PC-3 (cell line): Measurements from ENCODE around the gene TUBAL3. TPM values are rescaled to one million over a fixed set of nuclear protein-coding genes. Genes with fewer than 3 reads are reported as not detected.

ENCODE experiments used
- ATAC-seq: fragments of 200-7000 bp; cut with Tn5 transposase; 2 replicates; pipeline ENCODE4 v1.9.1; 2020; ENCODE audit warnings: mild to moderate bottlenecking, moderate library complexity
- BruUV-seq: library from RNA; stranded (reverse); fragments of 400-500 nt; replicated peaks from 2 replicates; lab custom pipeline; 2021; lab: Mats Ljungman, UMichigan
- CTCF ChIA-PET: fragments of 300-600 bp; sonication (Branson Sonifier 250); formaldehyde crosslinking; loops from one replicate; lab custom pipeline; 2022; ENCODE audit warnings: antibody characterized with exemption; lab: Charles Lee
- POLR2A ChIA-PET: fragments of 300-600 bp; sonication (Branson Sonifier 250); formaldehyde crosslinking; loops from one replicate; lab custom pipeline; 2022; ENCODE audit warnings: antibody characterized with exemption; ENCODE audit not compliant: unreplicated experiment; lab: Charles Lee
- DNase-seq: peaks from one replicate; pipeline ENCODE4 v3.0.0-alpha.2; 2015
- H2AFZ ChIP-seq: fragments of 300-600 bp; sonication (generic); 2 replicates; pipeline ENCODE4 v1.6.0; 2016; ENCODE audit warnings: antibody characterized with exemption, low read length
- H3F3A ChIP-seq: fragments of 300-600 bp; sonication (generic); one replicate; pipeline ENCODE4 v1.6.0; 2017; ENCODE audit warnings: antibody characterized with exemption, low read length, control low read depth, mild to moderate bottlenecking; ENCODE audit not compliant: unreplicated experiment
- H3K27ac ChIP-seq: fragments of 300-600 bp; sonication (generic); 2 replicates; pipeline ENCODE4 v1.5.1; 2016; ENCODE audit warnings: mild to moderate bottlenecking, low read length
- H3K27me3 ChIP-seq: fragments of 300-600 bp; sonication (generic); 2 replicates; pipeline ENCODE4 v1.6.1; 2016; ENCODE audit warnings: low read length, mixed read lengths
- H3K36me3 ChIP-seq: fragments of 300-600 bp; sonication (generic); 2 replicates; pipeline ENCODE4 v1.6.1; 2016; ENCODE audit warnings: low read depth, mixed run types, low read length, mixed read lengths
- H3K4me1 ChIP-seq: fragments of 300-600 bp; sonication (generic); 2 replicates; pipeline ENCODE4 v1.5.1; 2016; ENCODE audit warnings: low read length; ENCODE audit not compliant: insufficient read depth
- H3K4me2 ChIP-seq: fragments of 300-600 bp; sonication (generic); 2 replicates; pipeline ENCODE4 v1.6.0; 2016; ENCODE audit warnings: low read length
- H3K4me3 ChIP-seq: fragments of 300-600 bp; sonication (generic); 2 replicates; pipeline ENCODE4 v1.5.1; 2016; ENCODE audit warnings: mild to moderate bottlenecking, low read length, mixed read lengths
- H3K79me2 ChIP-seq: fragments of 300-600 bp; sonication (generic); 2 replicates; pipeline ENCODE4 v1.6.1; 2017; ENCODE audit warnings: low read length, mixed read lengths
- H3K9ac ChIP-seq: fragments of 300-600 bp; sonication (generic); 2 replicates; pipeline ENCODE4 v1.6.0; 2016; ENCODE audit warnings: mild to moderate bottlenecking, low read length
- H3K9me2 ChIP-seq: fragments of 300-600 bp; sonication (generic); replicated peaks from 2 replicates; pipeline ENCODE4 v1.6.1; 2016; ENCODE audit warnings: mixed run types, low read length, mixed read lengths
- H3K9me3 ChIP-seq: fragments of 300-600 bp; sonication (generic); 2 replicates; pipeline ENCODE4 v1.6.1; 2016; ENCODE audit warnings: low read length, mixed read lengths
- H4K20me1 ChIP-seq: fragments of 300-600 bp; sonication (generic); 2 replicates; pipeline ENCODE4 v1.6.1; 2016; ENCODE audit warnings: low read length, mixed read lengths
- EZH2 ChIP-seq: fragments of 300-600 bp; sonication (generic); IDR thresholded peaks from one replicate; pipeline ENCODE4 v1.6.1; 2017; ENCODE audit warnings: antibody characterized with exemption, mild to moderate bottlenecking, low read length; ENCODE audit not compliant: unreplicated experiment
- EZH2phosphoT487 ChIP-seq: fragments of 300-600 bp; sonication (generic); IDR thresholded peaks from 2 replicates; pipeline ENCODE4 v1.6.1; 2018; ENCODE audit warnings: mild to moderate bottlenecking, antibody characterized with exemption, low read length, borderline replicate concordance
- intact Hi-C: fragments of 100-400 bp; cut with micrococcal nuclease; formaldehyde crosslinking; loops from 2 replicates; pipeline ENCODE4 v1.9.0; 2023
- total RNA-seq: library from RNA; depleted of rRNA; stranded (reverse); fragments of >200 nt; gene quantifications from 2 replicates; pipeline ENCODE4 v1.2.3, GENCODE V29; 2014
- TF ChIP-seq, protein P1 (sequence below): fragments of 300-600 bp; sonication (generic); conservative IDR thresholded peaks from 2 replicates; pipeline ENCODE4 v1.5.1; 2017; ENCODE audit warnings: antibody characterized with exemption, low read depth, mild to moderate bottlenecking, low read length

TUBAL3 gene
- total RNA-seq, 1 experiment from 2014 or later = not detected

DNA sequence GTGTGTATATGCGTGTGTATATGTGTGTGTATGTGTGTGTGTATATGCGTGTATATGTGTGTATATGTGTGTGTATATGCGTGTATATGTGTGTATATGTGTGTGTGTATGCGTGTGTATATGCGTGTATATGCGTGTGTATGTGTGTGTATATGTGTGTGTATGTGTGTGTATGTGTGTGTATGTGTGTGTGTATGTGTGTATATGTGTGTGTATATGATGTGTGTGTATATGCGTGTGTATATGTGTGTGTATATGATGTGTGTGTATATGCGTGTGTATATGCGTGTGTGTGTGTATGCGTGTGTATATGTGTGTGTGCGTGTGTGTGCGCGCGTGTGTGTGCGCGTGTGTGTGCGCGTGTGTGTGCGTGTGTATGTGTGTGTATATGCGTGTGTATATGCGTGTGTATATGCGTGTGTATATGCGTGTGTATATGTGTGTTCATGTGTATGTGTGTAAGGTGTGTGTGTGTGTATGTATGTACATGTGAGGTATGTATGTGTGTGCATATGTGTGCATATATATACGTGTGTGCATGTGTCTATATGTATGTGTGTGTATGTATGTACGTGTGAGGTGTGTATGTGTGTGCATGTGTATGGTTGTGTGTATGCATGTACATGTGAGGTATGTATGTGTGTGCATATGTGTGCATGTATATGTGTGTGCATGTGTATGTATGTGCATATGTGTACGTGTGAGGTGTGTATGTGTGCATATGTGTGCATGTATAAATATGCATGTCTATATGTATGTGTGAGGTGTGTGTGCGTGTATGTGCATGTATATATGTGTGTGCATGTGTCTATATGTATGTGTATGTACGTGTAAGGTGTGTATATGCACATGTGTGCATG is 33.9 kb downstream of the TUBAL3 start:
- Histone ChIP-seq H3K4me3 (no peak overlapping the region), H4K20me1 (no peaks in the 10 kb centered on the region), H3K4me2 (no peak overlapping the region), H3K27ac (no peak overlapping the region), H3K9ac (no peak overlapping the region), H3K27me3 (0 out of 2 replicates have a peak, but pooled peaks cover 4% of the 10 kb centered on the region), H3K9me2 (no peaks in the 10 kb centered on the region), H3K36me3 (no peaks in the 10 kb centered on the region), H2AFZ (no peak overlapping the region), H3F3A (no peaks in the 10 kb centered on the region), H3K79me2 (no peaks in the 10 kb centered on the region), H3K4me1 (no peaks in the 10 kb centered on the region), H3K9me3 (no peaks in the 10 kb centered on the region)
- TF ChIP-seq, protein P1, sequence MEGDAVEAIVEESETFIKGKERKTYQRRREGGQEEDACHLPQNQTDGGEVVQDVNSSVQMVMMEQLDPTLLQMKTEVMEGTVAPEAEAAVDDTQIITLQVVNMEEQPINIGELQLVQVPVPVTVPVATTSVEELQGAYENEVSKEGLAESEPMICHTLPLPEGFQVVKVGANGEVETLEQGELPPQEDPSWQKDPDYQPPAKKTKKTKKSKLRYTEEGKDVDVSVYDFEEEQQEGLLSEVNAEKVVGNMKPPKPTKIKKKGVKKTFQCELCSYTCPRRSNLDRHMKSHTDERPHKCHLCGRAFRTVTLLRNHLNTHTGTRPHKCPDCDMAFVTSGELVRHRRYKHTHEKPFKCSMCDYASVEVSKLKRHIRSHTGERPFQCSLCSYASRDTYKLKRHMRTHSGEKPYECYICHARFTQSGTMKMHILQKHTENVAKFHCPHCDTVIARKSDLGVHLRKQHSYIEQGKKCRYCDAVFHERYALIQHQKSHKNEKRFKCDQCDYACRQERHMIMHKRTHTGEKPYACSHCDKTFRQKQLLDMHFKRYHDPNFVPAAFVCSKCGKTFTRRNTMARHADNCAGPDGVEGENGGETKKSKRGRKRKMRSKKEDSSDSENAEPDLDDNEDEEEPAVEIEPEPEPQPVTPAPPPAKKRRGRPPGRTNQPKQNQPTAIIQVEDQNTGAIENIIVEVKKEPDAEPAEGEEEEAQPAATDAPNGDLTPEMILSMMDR = no peak
- DNase-seq (no peak), ATAC-seq (no peak)
- ChIA-PET CTCF (no interaction called here), POLR2A (no interaction called here)
- BruUV-seq = no TSS peak
- intact Hi-C loops = no loop called here

DNA sequence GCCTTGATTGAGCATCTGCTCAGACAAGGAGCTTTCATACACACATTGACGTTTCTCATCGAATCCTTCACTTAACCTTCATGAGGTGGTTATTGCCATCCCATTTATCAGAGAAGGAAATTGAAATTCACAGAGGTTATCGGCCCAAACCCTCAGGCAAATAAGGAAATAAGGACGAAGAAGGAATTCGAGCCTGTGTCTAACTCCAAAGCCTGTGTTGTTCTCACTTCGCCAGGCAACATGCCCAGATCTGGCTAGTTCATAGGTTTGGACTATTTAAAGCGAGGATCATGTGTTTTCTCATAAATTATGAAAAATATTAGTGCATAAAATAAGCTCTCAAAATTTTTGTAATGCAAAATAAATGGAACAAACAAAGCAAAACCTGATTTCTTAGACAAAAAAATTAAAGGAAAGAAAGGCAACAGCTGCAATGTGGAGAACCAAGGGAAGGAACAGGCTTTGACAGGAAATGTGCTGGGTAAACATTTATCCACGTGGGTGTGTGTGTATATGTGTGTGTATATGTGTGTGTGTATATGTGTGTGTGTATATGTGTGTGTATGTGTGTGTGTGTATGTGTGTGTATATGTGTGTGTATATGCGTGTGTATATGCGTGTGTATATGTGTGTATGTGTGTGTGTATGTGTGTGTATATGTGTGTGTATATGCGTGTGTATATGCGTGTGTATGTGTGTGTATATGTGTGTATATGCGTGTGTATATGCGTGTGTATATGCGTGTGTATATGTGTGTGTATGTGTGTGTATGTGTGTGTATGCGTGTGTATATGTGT is 35.1 kb downstream of the TUBAL3 start:
- ATAC-seq (no peak), DNase-seq (no peak)
- no TSS peak for BruUV-seq
- Histone ChIP-seq H3K4me1 (no peaks in the 10 kb centered on the region), H3K4me2 (no peak overlapping the region), H3K79me2 (no peaks in the 10 kb centered on the region), H3F3A (no peaks in the 10 kb centered on the region), H3K36me3 (no peaks in the 10 kb centered on the region), H3K9me3 (no peaks in the 10 kb centered on the region), H3K27me3 (0 out of 2 replicates have a peak, but pooled peaks cover 4% of the 10 kb centered on the region), H3K27ac (no peak overlapping the region), H3K4me3 (no peak overlapping the region), H3K9me2 (no peaks in the 10 kb centered on the region), H3K9ac (no peak overlapping the region), H4K20me1 (no peaks in the 10 kb centered on the region), H2AFZ (no peak overlapping the region)
- intact Hi-C loops = no loop called here
- ChIA-PET CTCF (no interaction called here), POLR2A (no interaction called here)
- TF ChIP-seq EZH2 (no peak), EZH2phosphoT487 (no peak)
- TF ChIP-seq, protein P1 = no peak

DNA sequence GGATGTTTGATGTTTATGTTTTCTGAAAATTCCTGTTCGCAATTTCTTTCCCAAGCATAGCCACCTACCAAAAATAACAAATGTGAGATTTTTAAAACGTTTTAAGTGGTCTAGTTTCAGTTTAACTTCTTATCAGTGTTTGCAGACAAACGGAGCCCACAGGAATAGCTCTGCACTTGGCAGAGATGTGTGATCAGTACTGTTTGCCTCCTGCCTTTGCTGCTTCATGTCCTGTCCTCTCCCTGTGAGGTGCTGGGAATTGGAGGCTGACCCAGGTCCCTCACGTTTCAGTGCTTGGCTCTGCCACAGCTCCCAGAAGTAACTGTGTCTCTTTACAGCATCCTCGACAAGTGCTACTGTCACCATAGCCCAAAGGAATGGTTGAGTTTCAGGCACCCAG is 38.7 kb downstream of the TUBAL3 start:
- no peak overlapping the region for H2AFZ ChIP-seq
- BruUV-seq = no TSS peak
- H3F3A ChIP-seq = no peaks in the 10 kb centered on the region
- no peaks in the 10 kb centered on the region for H3K36me3 ChIP-seq
- no peak overlapping the region for H3K27ac ChIP-seq
- intact Hi-C loops = no loop called here
- ATAC-seq = no peak
- H3K9me3 ChIP-seq = no peaks in the 10 kb centered on the region
- POLR2A ChIA-PET = no interaction called here
- H3K4me1 ChIP-seq = no peaks in the 10 kb centered on the region
- H3K9ac ChIP-seq = no peak overlapping the region
- no peaks in the 10 kb centered on the region for H3K9me2 ChIP-seq
- no peak for TF ChIP-seq EZH2phosphoT487
- TF ChIP-seq, protein P1 = no peak
- no peak for TF ChIP-seq EZH2
- H4K20me1 ChIP-seq = no peaks in the 10 kb centered on the region
- H3K79me2 ChIP-seq = no peaks in the 10 kb centered on the region
- CTCF ChIA-PET = no interaction called here
- 0 out of 2 replicates have a peak overlapping the region, but pooled peaks have one; percentile 17 for H3K4me2 ChIP-seq
- H3K27me3 ChIP-seq = 0 out of 2 replicates have a peak, but pooled peaks cover 4% of the 10 kb centered on the region
- no peak for DNase-seq
- no peak overlapping the region for H3K4me3 ChIP-seq
